IPS-NIHi7 (cell line): Measurements from ENCODE around the gene MTTP.
A peak's percentile ranks its signal among the peaks of the same experiment; 100 is the strongest.

Experiments
- DNase-seq: peaks from one replicate; pipeline ENCODE4 v3.0.0; 2012; ENCODE audit warnings: mixed read lengths; ENCODE audit errors: extremely low spot score

Gene MTTP

GRCh38 chr4:99642725-99643489, 68.3 kb downstream of the MTTP start:
- no peak for DNase-seq

- no peak for DNase-seq
Observed at GRCh38 chr4:99644453-99644852, 69.8 kb downstream of the MTTP start.

DNA sequence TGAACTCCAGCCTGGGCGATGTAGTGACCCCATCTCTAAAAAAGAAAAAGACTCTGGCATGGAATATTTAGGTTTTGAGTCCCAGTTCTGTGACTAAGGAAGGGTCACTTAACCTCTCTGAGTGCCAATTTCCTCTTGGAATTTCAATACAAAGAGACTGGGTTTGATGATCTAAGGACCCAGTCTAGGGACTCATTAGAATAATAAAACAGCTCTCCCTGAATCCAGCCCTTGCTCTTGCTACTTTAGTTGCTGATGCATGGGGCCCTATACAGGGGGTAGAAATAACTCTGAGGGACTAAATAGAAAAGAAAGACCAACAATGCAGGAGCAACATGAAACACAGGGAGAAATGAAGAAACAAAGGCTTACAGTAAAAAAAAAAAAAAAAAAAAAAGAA, 70.4 kb downstream of the MTTP start:
- peak; percentile 32 for DNase-seq

GRCh38 chr4:99645638-99646037, 71.0 kb downstream of the MTTP start:
- no peak for DNase-seq

GRCh38 chr4:99647071-99647470, 72.4 kb downstream of the MTTP start:
- DNase-seq: no peak

GRCh38 chr4:99648321-99648720, 73.7 kb downstream of the MTTP start:
- DNase-seq: no peak

DNA sequence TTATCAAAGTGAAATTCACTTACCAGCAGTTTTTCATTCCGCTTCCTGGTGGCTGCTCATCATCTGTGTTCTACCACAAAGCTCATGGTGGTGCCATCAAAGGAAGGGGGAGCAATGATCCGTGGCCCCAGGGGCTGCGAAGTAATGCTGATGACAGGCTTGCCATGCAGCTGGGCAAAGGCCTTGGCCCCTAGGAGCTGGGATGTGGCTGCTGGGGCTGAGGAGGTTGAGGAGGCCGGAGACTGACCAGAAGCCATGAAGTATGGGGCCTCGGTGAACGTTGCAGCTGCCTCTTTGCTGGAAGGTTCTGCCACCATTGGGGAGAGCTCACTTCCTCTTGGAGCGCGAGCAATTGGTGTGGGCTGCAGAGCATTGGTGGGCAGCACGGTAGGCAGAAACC, 74.6 kb downstream of the MTTP start:
- DNase-seq: no peak

DNA sequence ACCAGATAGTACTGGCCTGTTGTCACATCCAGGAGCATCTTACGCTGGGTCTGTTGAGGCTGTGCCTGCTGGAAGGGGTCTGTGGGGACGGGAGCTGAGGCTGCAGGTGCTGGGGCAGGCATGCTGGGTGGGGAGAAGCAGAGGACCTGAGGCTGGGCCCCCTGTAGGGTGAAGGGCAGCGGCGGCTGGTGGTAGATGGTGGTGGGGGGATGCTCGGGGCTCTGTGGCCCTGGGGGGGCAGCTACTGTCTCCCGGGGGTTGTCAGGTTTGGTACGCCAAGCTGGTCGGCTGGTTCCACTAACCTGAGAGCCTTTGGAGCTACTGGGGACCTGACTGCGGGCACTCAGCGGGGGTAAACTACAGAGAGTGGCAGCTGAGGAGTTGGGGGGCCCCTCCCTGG, 75.2 kb downstream of the MTTP start:
- no peak for DNase-seq

GRCh38 chr4:99651016-99651769, 76.6 kb downstream of the MTTP start:
- DNase-seq: no peak

DNA sequence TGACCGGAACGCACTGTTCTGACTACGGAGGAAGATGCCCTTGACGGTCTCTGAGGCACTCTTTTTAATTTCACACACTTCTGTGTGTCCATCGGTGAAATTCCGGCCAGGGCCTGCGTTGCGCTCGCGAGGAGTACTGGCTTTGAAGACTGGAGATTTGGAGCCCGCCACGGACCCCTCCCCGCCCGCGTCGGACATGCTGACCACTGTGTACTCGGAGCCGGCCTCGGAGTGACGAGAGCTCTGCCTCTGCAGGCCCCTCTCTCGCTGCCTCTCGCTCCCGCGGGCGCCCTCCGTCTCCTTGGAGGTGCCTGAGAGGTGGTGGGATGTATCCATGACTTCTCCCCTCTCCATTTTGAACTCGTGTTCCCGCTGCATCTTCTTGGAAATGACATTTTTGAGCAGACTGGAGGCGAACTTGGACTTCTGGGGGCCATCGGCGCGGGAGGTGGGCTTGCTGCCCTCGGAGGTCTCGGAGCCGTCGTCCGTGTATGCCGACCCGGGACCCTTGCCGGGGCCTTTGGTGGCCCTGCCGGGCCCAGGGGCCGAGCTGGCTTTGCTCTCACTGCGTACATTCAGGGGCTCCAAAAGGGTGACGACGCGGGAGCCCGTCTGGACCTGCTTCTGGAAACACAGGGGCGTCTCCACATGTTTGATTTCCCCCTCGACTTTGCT, 77.3 kb downstream of the MTTP start:
- DNase-seq: no peak

DNA sequence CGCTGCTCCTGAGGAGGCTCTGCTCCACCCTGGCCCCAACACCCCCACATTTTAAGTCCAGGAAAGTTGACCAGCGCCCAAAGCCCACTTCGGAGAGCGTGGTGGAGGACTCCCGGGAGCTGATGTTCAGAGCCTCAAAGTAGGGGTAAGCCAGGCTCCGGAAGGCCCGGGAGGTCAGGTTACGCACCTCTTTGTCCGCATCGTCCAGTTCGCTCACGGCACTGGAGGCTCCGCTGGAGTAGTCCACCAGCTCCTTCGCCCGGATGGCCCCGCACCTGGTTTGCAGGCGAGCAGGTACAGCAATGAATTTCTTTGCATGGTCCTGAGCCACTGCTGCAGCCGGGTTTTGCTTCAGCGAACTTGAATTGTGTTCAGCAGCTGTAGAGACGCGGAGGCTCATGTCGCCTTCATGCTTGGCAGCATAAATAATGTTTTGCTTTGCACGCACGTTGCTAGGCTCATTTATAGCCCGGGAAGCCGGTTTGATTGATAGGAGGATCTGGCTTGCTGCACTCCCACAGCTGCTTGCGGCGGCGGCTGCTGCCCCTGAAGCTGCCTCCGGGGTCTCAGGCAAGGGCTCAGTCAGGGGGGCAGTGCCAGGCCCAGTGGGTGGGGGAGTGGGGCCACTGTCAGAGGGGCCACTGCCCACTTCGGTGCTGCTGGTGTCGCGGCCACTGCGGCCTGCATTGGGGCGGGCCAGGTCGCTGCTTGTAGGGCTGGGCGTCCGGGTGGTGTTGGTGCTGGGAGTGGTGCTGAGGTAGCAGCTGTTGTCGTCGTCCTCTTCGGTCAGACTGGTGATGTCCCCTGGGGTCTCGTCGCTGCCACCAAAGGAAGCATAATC, 78.2 kb downstream of the MTTP start:
- DNase-seq: no peak

DNA sequence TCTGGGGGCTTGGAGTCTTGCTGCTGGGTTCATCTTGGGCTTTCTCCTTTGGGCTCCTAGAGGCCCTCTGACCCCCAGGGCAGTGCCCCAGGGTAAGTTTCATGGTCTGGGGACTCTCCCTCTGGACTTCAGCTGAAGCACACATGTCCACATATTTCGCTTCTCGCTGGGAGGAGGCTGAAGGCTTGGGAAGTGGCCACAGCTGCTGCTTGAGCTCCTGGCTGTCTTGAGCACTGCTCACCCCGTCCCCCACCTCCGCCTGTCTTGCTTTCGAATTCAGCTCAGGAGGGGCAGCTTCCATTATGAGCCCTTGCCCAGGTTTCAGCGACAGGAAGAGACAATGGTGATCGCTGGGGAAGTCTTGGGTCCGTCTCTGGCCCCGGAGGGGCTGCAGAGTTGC, 79.3 kb downstream of the MTTP start:
- DNase-seq: no peak

GRCh38 chr4:99654361-99654761, 79.7 kb downstream of the MTTP start:
- DNase-seq: no peak

DNA sequence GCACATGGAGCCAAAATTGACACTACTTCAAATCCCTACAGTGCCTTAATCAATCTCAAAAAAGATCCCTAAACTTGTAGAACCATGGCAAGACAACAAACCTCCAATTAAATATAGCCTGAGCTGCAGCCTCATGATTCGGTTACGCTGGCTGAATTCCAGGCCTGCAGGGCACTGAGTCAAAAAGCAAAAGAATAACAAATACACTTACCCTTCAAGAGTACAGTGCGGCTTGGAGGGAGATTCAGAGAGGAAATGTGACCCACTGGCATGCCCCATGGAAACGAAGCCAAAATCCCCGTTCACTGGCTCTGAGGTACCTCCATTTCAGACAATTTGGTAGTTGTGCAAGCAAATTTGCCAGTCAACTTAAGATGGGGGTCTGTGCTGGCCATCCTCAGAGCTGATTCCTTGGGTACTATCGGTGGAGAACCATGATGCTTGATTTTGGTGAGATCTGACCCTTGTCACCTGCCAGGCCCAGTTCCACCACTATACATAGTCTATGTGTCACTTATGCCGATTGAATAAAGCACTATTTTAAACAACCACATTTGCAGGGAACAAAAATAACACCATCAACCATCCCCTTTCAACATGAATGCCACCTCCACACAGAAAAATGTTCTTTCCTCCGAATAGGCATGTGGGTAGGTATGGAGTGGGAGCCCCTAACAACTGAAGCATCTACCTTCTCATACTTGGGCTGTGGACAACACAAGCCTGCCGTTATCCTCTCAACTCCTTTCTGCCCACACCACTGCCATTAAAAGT, 80.9 kb downstream of the MTTP start:
- no peak for DNase-seq

- no peak for DNase-seq
Observed at GRCh38 chr4:99657798-99658197, 83.2 kb downstream of the MTTP start, which contains the start of gene C4orf54. Gene C4orf54, minus strand, starts transcription at chr4:99657828. Its CDS starts 3,180 bp downstream, at chr4:99654648.

- DNase-seq: no peak
Observed at GRCh38 chr4:99658666-99659065, 84.0 kb downstream of the MTTP start.

- DNase-seq: no peak
Observed at GRCh38 chr4:99661907-99662306, 87.3 kb downstream of the MTTP start.

- DNase-seq: no peak
Observed at GRCh38 chr4:99664716-99665115, 90.1 kb downstream of the MTTP start.

DNA sequence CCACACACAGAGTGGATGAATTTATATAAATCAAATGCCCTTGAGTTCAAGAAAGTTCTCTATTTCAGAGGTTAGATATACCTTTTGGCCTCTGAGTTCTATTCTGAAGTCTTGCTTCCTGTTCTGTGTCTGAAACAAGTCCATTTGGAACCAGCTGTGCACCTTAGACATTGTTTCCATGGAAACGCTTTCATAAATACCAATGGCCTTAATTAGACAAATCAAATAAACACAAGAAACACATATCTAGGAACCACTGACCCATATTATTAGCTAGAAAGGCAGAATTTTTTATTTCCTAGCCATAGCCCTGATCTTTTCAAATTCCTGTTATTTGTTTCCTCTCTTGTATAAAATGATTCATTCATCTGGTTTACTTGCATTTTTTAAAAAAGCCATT, 91.4 kb downstream of the MTTP start:
- DNase-seq: no peak

DNA sequence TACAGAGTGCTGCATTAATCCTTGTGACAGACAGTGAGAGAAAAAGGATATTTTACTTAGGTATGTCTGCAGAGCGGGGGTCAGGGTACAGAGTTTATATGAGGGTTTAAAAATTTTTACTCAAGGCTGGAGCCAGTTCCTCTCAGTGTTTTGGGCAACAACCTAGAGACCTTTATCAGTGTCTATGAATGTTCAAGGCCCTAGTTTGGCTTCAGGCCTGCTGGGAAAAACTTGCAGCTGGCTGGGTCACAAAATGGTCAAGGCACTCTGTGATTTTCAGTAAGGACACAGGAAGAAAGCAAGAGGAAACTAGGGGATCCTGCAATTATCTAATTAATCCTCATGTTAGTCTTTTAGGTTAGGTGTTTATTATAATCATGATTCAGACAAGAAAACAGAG, 93.8 kb downstream of the MTTP start:
- DNase-seq: no peak

GRCh38 chr4:99669084-99669483, 94.5 kb downstream of the MTTP start:
- DNase-seq: no peak
